Measurements from ENCODE around the gene TTI1. TPM values are rescaled to one million over a fixed set of nuclear protein-coding genes. Genes with fewer than 3 reads are reported as not detected.
"Not testable (repeated sequence)": the region's sequence is repeated elsewhere in the genome, so short reads cannot be mapped to it uniquely, and the experiment has no call there.

Gene TTI1
- total RNA-seq, 1 experiment from 2014 or later = 26.9 TPM

GRCh38 chr20:37968841-37969401 lies 64.3 kb downstream of the TTI1 start:
- H3K27ac ChIP-seq (ENCODE audit: low read depth, low read length) = no peak overlapping the region
- no peaks in the 10 kb centered on the region for H3K36me3 ChIP-seq (ENCODE audit: control insufficient read depth in 1 of 2, insufficient read depth in 2 of 2, low read length in 2 of 2)
- RAD21 ChIA-PET (ENCODE audit: low non-redundant PET in 1 of 2, low total read pairs in 2 of 2, uncharacterized antibody in 2 of 2, unreplicated experiment in 2 of 2) = no interaction called here
- intact Hi-C loops (cut with micrococcal nuclease) = no loop called here
- no peak for DNase-seq (ENCODE audit: low read depth, low spot score)
- no peaks in the 10 kb centered on the region for H3K27me3 ChIP-seq (ENCODE audit: insufficient read depth, low read length)
- H2AFZ ChIP-seq (ENCODE audit: low read depth, low read length, poor library complexity, severe bottlenecking) = no peak overlapping the region
- H3K4me3 ChIP-seq (replicated peaks in 1 of 2; ENCODE audit: low read depth in 1 of 2, low read length in 2 of 2) = no peak overlapping the region
- peaks cover 0 to 5% of the 10 kb centered on the region in 2 experiments; a peak in 1 of 4 replicates for H3K4me1 ChIP-seq (ENCODE audit: control insufficient read depth in 1 of 2, insufficient read depth in 2 of 2, low read length in 2 of 2)
- H3K9me2 ChIP-seq (ENCODE audit: insufficient read depth) = no peaks in the 10 kb centered on the region
- H3K9ac ChIP-seq (ENCODE audit: low read length) = no peak overlapping the region
- H3K9me3 ChIP-seq (ENCODE audit: control insufficient read depth in 1 of 2, insufficient read depth in 1 of 2, low read depth in 1 of 2, low read length in 2 of 2) = no peaks in the 10 kb centered on the region
- H3K79me2 ChIP-seq (ENCODE audit: insufficient read depth, low read length) = no peaks in the 10 kb centered on the region
- POLR2A ChIA-PET = no interaction called here
- H3K4me2 ChIP-seq (ENCODE audit: low read length) = no peak overlapping the region
- H4K20me1 ChIP-seq (ENCODE audit: insufficient read depth) = no peaks in the 10 kb centered on the region
- CTCF ChIA-PET = no interaction called here
- ATAC-seq = no peak
- BruUV-seq (replicated peaks) = no TSS peak
- TF ChIP-seq JUND (IDR thresholded peaks at IDR 0.05) = no peak
- TF ChIP-seq YY1 (IDR thresholded peaks at IDR 0.05; ENCODE audit: extremely low read depth, insufficient replicate concordance, low read depth, low read length) = no peak
- no peak for TF ChIP-seq RAD21 (IDR thresholded peaks at IDR 0.05; ENCODE audit: low read depth)
- no peak for TF ChIP-seq SIN3A (IDR thresholded peaks at IDR 0.05; ENCODE audit: low read depth)

DNA sequence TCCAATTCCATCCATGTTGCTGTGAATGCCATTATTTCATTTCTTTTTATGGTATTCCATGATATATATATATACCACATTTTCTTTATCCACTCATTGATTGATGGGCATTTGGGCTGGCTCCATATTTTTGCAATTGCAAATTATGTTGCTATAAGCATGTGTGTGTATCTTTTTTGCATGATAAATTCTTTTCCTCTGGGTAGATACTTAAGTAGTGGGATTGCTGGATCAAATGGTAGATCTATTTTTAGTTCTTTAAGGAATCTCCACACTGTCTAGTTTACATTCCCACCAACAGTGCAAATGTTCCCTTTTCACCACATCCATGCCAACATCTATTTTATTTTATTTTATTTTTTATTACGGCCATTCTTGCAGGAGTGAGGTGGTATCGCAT lies 69.8 kb downstream of the TTI1 start:
- H2AFZ ChIP-seq (ENCODE audit: low read depth, low read length, poor library complexity, severe bottlenecking); H3K27ac ChIP-seq (ENCODE audit: low read depth, low read length); H3K9ac ChIP-seq (ENCODE audit: low read length); H3K9me2 ChIP-seq (ENCODE audit: insufficient read depth); H3K36me3 ChIP-seq (ENCODE audit: control insufficient read depth in 1 of 2, insufficient read depth in 2 of 2, low read length in 2 of 2); CTCF ChIA-PET; H3K79me2 ChIP-seq (ENCODE audit: insufficient read depth, low read length); H3K4me2 ChIP-seq (ENCODE audit: low read length); H4K20me1 ChIP-seq (ENCODE audit: insufficient read depth); H3K27me3 ChIP-seq (ENCODE audit: insufficient read depth, low read length); POLR2A ChIA-PET; H3K4me3 ChIP-seq (replicated peaks in 1 of 2; ENCODE audit: low read depth in 1 of 2, low read length in 2 of 2); BruUV-seq (replicated peaks); intact Hi-C loops (cut with micrococcal nuclease); ATAC-seq; H3K4me1 ChIP-seq (ENCODE audit: control insufficient read depth in 1 of 2, insufficient read depth in 2 of 2, low read length in 2 of 2); DNase-seq (ENCODE audit: low read depth, low spot score); RAD21 ChIA-PET (ENCODE audit: low non-redundant PET in 1 of 2, low total read pairs in 2 of 2, uncharacterized antibody in 2 of 2, unreplicated experiment in 2 of 2); H3K9me3 ChIP-seq (ENCODE audit: control insufficient read depth in 1 of 2, insufficient read depth in 1 of 2, low read depth in 1 of 2, low read length in 2 of 2): not testable (repeated sequence)
